ENCODE results near the gene PET100. TPM values are rescaled to one million over a fixed set of nuclear protein-coding genes. Genes with fewer than 3 reads are reported as not detected.
"Not testable (repeated sequence)": the region's sequence is repeated elsewhere in the genome, so short reads cannot be mapped to it uniquely, and the experiment has no call there.

PET100 gene
- total and polyA plus RNA-seq, 10 of the 15 experiments (the other 5 are each of a cell fraction or from before 2014, with no cell fraction given) = 47.0 to 462 (median 126) TPM

DNA sequence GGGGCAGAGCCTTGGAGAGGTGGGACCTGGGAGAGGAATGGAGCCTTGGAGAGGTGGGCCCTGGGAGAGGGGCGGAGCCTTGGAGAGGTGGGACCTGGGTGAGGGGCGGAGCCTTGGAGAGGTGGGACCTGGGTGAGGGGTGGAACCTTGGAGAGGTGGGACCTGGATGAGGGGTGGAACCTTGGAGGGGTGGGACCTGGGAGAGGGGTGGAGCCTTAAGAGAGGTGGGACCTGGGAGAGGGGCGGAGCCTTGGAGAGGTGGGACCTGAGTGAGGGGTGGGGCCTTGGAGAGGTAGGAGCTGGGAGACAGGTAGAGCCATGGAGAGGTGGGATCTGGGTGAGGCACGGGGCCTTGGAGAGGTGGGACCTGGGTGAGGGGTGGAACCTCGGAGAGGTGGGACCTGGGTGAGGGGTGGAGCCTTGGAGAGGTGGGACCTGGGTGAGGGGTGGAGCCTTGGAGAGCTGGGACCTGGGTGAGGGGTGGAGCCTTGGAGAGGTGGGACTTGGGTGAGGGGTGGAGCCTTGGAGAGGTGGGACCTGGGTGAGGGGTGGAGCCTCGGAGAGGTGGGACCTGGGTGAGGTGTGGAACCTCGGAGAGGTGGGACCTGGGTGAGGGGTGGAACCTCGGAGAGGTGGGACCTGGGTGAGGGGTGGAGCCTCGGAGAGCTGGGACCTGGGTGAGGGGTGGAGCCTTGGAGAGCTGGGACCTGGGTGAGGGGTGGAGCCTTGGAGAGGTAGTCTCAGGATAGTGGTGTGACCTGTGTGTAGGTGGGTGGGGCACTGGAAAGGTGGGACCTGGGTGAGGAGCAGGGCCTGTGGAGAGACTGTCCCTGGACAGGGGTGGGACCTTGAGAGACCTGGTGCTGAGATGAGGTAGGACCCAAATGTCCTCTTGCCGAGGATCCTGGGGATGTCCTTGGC, 14.3 kb downstream of the PET100 start:
- ATAC-seq; in situ Hi-C loops (cut with MboI); H3K9ac ChIP-seq (ENCODE audit: control insufficient read depth, insufficient read depth, low read length); intact Hi-C loops (cut with micrococcal nuclease; ENCODE audit: unreplicated experiment); H3K4me2 ChIP-seq (ENCODE audit: control insufficient read depth, insufficient read depth); H2AFZ ChIP-seq (ENCODE audit: control insufficient read depth, low read depth, low read length); H3K4me3 ChIP-seq; CTCF ChIA-PET; H3K27me3 ChIP-seq (replicated peaks in 1 of 2; ENCODE audit: control insufficient read depth in 2 of 2, insufficient read depth in 2 of 2, low read length in 1 of 2); H3K27ac ChIP-seq (ENCODE audit: control insufficient read depth, insufficient read depth); H3K4me1 ChIP-seq (ENCODE audit: control insufficient read depth, insufficient read depth, low read length); BruUV-seq (replicated peaks); H3K36me3 ChIP-seq (ENCODE audit: control insufficient read depth in 2 of 2, insufficient read depth in 2 of 2, low read length in 1 of 2); H4K20me1 ChIP-seq (ENCODE audit: control insufficient read depth, insufficient read depth); H3K9me3 ChIP-seq (replicated peaks; ENCODE audit: control insufficient read depth, insufficient read depth, low read length); DNase-seq (ENCODE audit: low read depth, low spot score); RAD21 ChIA-PET (ENCODE audit: unreplicated experiment); SMC1A ChIA-PET (ENCODE audit: uncharacterized antibody, unreplicated experiment); H3K79me2 ChIP-seq (ENCODE audit: control insufficient read depth, insufficient read depth, low read length); FAIRE-seq: not testable (repeated sequence)
- WGBS (ENCODE audit: insufficient coverage, insufficient replicate concordance, low lambda C conversion rate, missing lambda C conversion rate) = 72% methylated on average over 9 of the region's 10 CpGs
- POLR2A ChIA-PET = interaction anchor here (0.6 kb wide), 1 partner anchor 18 kb away, joined by 5 read pairs; no protein-coding TSS in a partner anchor

DNA sequence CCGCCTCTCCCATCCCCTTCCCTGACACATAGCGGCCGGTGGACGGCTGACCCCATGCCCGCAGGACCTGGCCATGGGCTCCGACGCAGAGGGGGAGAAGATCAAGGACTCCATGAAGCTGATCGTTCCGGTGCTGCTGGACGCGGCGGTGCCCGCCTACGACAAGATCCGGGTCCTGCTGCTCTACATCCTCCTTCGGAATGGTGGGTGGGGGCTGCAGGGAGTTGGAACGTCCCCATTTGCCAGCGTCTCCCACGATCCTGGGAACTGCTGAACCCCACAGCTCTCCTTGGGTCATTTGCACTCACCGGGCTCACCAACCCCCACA, 14.9 kb downstream of the PET100 start:
- Histone ChIP-seq H3K9me3 (replicated peaks; ENCODE audit: control insufficient read depth, insufficient read depth, low read length) (no peaks in the 10 kb centered on the region; the same call in 2 of the 3 replicates), H3K4me1 (ENCODE audit: control insufficient read depth, insufficient read depth, low read length) (peaks cover 3% of the 10 kb centered on the region), H3K36me3 (ENCODE audit: control insufficient read depth in 2 of 2, insufficient read depth in 2 of 2, low read length in 1 of 2) (peaks cover 0 to 7% of the 10 kb centered on the region in 2 experiments; a peak in 3 of 4 replicates), H3K4me3 (no peak overlapping the region), H3K79me2 (ENCODE audit: control insufficient read depth, insufficient read depth, low read length) (no peaks in the 10 kb centered on the region), H3K27me3 (replicated peaks in 1 of 2; ENCODE audit: control insufficient read depth in 2 of 2, insufficient read depth in 2 of 2, low read length in 1 of 2) (no peaks in the 10 kb centered on the region), H3K27ac (ENCODE audit: control insufficient read depth, insufficient read depth) (no peak overlapping the region), H3K9ac (ENCODE audit: control insufficient read depth, insufficient read depth, low read length) (no peak overlapping the region), H4K20me1 (ENCODE audit: control insufficient read depth, insufficient read depth) (no peaks in the 10 kb centered on the region), H2AFZ (ENCODE audit: control insufficient read depth, low read depth, low read length) (no peak overlapping the region), H3K4me2 (ENCODE audit: control insufficient read depth, insufficient read depth) (no peak overlapping the region)
- ChIA-PET POLR2A (interaction anchor here (0.6 kb wide), 1 partner anchor 19 kb away, joined by 5 read pairs; no protein-coding TSS in a partner anchor), SMC1A (ENCODE audit: uncharacterized antibody, unreplicated experiment) (no interaction called here), CTCF (no interaction called here), RAD21 (ENCODE audit: unreplicated experiment) (no interaction called here)
- ATAC-seq (no peak), FAIRE-seq (no peak), DNase-seq (ENCODE audit: low read depth, low spot score) (no peak)
- in situ Hi-C loops (cut with MboI) = no loop called here
- intact Hi-C loops (cut with micrococcal nuclease; ENCODE audit: unreplicated experiment) = no loop called here
- 96% methylated on average over 20 of the region's 20 CpGs for WGBS (ENCODE audit: insufficient coverage, insufficient replicate concordance, low lambda C conversion rate, missing lambda C conversion rate)
- no TSS peak for BruUV-seq (replicated peaks)
- TF ChIP-seq, protein P1, sequence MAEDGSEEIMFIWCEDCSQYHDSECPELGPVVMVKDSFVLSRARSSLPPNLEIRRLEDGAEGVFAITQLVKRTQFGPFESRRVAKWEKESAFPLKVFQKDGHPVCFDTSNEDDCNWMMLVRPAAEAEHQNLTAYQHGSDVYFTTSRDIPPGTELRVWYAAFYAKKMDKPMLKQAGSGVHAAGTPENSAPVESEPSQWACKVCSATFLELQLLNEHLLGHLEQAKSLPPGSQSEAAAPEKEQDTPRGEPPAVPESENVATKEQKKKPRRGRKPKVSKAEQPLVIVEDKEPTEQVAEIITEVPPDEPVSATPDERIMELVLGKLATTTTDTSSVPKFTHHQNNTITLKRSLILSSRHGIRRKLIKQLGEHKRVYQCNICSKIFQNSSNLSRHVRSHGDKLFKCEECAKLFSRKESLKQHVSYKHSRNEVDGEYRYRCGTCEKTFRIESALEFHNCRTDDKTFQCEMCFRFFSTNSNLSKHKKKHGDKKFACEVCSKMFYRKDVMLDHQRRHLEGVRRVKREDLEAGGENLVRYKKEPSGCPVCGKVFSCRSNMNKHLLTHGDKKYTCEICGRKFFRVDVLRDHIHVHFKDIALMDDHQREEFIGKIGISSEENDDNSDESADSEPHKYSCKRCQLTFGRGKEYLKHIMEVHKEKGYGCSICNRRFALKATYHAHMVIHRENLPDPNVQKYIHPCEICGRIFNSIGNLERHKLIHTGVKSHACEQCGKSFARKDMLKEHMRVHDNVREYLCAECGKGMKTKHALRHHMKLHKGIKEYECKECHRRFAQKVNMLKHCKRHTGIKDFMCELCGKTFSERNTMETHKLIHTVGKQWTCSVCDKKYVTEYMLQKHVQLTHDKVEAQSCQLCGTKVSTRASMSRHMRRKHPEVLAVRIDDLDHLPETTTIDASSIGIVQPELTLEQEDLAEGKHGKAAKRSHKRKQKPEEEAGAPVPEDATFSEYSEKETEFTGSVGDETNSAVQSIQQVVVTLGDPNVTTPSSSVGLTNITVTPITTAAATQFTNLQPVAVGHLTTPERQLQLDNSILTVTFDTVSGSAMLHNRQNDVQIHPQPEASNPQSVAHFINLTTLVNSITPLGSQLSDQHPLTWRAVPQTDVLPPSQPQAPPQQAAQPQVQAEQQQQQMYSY (CRISPR knock-in tag; IDR thresholded peaks at IDR 0.05) = no peak
- TF ChIP-seq PAX8 (IDR thresholded peaks at IDR 0.05) (no peak), HDGF (IDR thresholded peaks at IDR 0.05) (no peak), FOS (IDR thresholded peaks at IDR 0.05; ENCODE audit: borderline replicate concordance, extremely low read depth, insufficient read length) (no peak), EZH2 (IDR thresholded peaks at IDR 0.05; ENCODE audit: borderline replicate concordance, control insufficient read depth, low read depth, low read length) (no peak), SREBF1 (IDR thresholded peaks at IDR 0.05; ENCODE audit: low read length) (no peak), STAT3 (IDR thresholded peaks at IDR 0.05; ENCODE audit: low read depth, low read length) (no peak), YBX1 (IDR thresholded peaks at IDR 0.05) (no peak)

All from GM12878 (cell line).